ENCODE measurements around the gene C1QL4. TPM values are rescaled to one million over a fixed set of nuclear protein-coding genes. Genes with fewer than 3 reads are reported as not detected.
"Not testable (repeated sequence)": the region's sequence is repeated elsewhere in the genome, so short reads cannot be mapped to it uniquely, and the experiment has no call there.

C1QL4 gene
- total RNA-seq, 1 donor from 2014 or later = not detected

DNA sequence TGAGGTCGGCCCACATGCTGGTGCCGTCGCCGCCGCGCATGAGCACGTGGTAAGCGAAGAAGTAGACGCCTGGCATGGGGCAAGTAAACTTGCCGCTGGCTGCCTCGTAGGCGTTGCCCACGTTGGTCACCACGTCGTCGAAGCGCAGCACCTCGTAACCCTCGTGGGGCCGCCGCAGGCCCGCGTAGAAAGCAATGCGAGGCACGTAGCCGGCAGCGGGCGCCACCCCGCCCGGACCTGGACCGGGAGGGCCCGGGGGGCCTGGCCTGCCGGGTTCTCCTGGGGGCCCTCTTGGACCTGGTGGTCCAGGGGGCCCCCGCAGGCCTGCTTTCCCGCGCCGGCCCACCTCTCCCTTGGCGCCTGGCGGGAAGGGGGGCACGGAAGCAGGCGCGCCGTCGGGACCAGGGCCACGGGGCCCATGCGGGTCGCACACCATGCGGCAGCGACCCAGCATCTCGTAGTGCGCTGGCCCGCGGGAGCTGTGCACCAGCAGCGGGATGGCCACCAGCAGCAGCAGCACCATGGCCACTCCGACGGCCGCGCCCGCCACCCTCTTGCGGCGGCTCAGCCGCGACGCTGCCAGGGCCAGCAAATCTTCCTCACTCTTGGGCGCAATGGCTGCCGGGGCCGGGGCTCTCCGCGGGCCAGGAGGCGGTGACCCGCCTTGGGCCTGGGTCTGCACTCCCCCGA lies 888 bp downstream of the C1QL4 start:
- no peak for TF ChIP-seq CTCF (IDR thresholded peaks at IDR 0.05; ENCODE audit: insufficient read depth, low read length, severe bottlenecking)
- no peak for DNase-seq (ENCODE audit: low read depth)
- no peak overlapping the region for H3K4me3 ChIP-seq (ENCODE audit: low read depth, low read length)
- no peaks in the 10 kb centered on the region for H3K36me3 ChIP-seq (ENCODE audit: control insufficient read depth, insufficient read depth, low read length)
- H3K27me3 ChIP-seq (ENCODE audit: control insufficient read depth, insufficient read depth, low read length) = peaks cover 26% of the 10 kb centered on the region
- no peak for FAIRE-seq

DNA sequence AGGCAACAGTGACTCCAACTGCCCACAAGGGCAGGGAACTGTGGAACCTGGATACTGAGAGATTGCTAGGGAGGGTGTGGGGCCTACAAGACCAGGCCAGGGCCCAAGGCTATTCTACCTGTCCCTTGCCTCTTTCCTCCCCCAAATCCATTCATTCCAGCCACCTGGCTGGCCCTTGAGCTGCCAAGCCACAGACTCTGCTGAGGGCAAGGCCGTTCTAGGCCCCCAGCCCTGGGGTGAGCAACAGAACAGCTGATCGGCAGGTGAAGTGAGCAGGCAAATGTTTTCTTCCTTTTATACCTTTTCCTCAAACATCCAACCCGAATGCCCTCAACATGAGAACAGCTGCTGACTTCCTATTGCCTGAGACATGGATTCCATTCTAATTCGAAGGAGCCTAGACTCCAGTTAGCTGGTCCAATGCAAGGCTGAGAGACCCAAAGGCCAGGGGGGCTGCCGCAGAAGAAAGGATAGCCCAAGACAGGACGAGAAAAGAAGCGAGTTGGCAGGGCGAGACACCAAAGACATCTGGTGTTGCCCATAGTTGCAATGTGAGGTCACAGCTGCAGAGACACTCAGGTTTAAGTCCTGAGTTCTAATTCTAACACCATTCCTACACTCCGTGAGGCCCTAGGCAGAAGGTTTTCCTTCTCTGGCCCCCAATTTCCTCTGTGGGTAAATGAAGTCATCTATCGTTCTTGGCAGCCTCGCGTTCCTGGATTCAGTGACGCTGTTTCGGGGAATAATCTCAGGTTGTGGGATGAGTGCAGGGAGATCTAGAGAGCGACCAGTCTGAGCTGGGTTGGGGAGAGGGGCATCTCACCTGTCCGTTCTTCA lies 1.7 kb downstream of the C1QL4 start:
- peaks cover 26% of the 10 kb centered on the region for H3K27me3 ChIP-seq (ENCODE audit: control insufficient read depth, insufficient read depth, low read length)
- H3K36me3 ChIP-seq (ENCODE audit: control insufficient read depth, insufficient read depth, low read length) = no peaks in the 10 kb centered on the region
- FAIRE-seq (peak; percentile 88), DNase-seq (ENCODE audit: low read depth) (no peak)
- no peak overlapping the region for H3K4me3 ChIP-seq (ENCODE audit: low read depth, low read length)
- no peak for TF ChIP-seq CTCF (IDR thresholded peaks at IDR 0.05; ENCODE audit: insufficient read depth, low read length, severe bottlenecking)

- peaks cover 2% of the 10 kb centered on the region for H3K36me3 ChIP-seq (ENCODE audit: control insufficient read depth, insufficient read depth, low read length)
- FAIRE-seq = no peak
- no peak for TF ChIP-seq CTCF (IDR thresholded peaks at IDR 0.05; ENCODE audit: insufficient read depth, low read length, severe bottlenecking)
- DNase-seq (ENCODE audit: low read depth) = no peak
- peaks cover 26% of the 10 kb centered on the region for H3K27me3 ChIP-seq (ENCODE audit: control insufficient read depth, insufficient read depth, low read length)
- no peak overlapping the region for H3K4me3 ChIP-seq (ENCODE audit: low read depth, low read length)
Measured at GRCh38 chr12:49334681-49335080, 2.3 kb downstream of the C1QL4 start.

- peaks cover 26% of the 10 kb centered on the region for H3K27me3 ChIP-seq (ENCODE audit: control insufficient read depth, insufficient read depth, low read length)
- DNase-seq (ENCODE audit: low read depth) (no peak), FAIRE-seq (no peak)
- no peak for TF ChIP-seq CTCF (IDR thresholded peaks at IDR 0.05; ENCODE audit: insufficient read depth, low read length, severe bottlenecking)
- H3K4me3 ChIP-seq (ENCODE audit: low read depth, low read length) = no peak overlapping the region
- peaks cover 2% of the 10 kb centered on the region for H3K36me3 ChIP-seq (ENCODE audit: control insufficient read depth, insufficient read depth, low read length)
Measured at GRCh38 chr12:49334226-49334625, 2.8 kb downstream of the C1QL4 start.

DNA sequence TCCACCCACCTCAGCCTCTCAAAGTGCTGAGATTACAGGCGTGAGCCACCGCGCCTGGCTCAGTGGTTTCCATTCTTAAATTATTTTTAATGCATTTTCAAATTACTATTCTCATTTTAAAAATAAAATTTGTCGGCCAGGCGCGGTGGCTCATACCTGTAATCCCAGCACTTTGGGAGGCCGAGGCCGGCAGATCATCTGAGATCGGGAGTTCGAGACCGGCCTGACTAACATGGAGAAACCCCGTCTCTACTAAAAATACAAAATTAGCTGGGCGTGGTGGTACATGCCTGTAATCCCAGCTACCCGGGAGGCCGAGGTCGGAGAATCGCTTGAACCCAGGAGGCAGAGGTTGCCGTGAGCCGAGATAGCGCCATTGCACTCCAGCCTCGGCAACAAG lies 3.2 kb downstream of the C1QL4 start:
- H3K36me3 ChIP-seq (ENCODE audit: control insufficient read depth, insufficient read depth, low read length); FAIRE-seq; DNase-seq (ENCODE audit: low read depth); H3K4me3 ChIP-seq (ENCODE audit: low read depth, low read length): not testable (repeated sequence)
- H3K27me3 ChIP-seq (ENCODE audit: control insufficient read depth, insufficient read depth, low read length) = peaks cover 26% of the 10 kb centered on the region

DNA sequence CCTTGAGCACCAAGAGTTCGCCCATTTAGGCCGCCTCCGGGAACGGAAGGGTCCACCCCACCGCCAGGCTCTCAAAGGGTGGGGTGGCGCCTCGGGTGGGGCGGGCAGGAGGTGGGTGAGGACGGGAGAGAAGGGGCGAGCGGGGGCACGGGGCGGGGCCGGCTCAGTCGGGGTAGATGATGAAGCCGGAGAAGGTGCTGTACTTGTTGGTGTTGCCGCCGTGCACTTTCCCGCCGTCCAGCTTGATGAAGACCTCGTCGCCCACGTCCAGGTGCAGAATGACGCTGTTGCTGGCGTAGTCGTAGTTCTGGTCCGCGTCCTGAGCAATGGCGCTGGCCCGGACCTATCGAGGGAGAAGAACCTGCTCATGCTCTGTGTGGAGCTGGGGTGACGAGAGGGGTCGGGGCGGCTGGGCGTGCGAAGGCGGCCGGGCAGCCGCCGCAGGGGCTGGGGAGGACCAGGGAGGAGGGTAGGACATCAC lies 4.1 kb downstream of the C1QL4 start:
- peak overlapping the region; percentile 17 for H3K4me3 ChIP-seq (ENCODE audit: low read depth, low read length)
- DNase-seq (ENCODE audit: low read depth) (no peak), FAIRE-seq (no peak)
- no peak for TF ChIP-seq CTCF (IDR thresholded peaks at IDR 0.05; ENCODE audit: insufficient read depth, low read length, severe bottlenecking)
- H3K27me3 ChIP-seq (ENCODE audit: control insufficient read depth, insufficient read depth, low read length) = peaks cover 25% of the 10 kb centered on the region
- peaks cover 2% of the 10 kb centered on the region for H3K36me3 ChIP-seq (ENCODE audit: control insufficient read depth, insufficient read depth, low read length)

Data from bronchial epithelial cell (primary cell).